GM19035 (cell line): ENCODE results near the gene BLZF1.
"Not testable (repeated sequence)": the region's sequence is repeated elsewhere in the genome, so short reads cannot be mapped to it uniquely, and the experiment has no call there.

Experiments used
- ATAC-seq: cut with Tn5 transposase; IDR thresholded peaks from one replicate; pipeline ENCODE4 v1.9.1; 2021; ENCODE audit not compliant: unreplicated experiment

The BLZF1 gene

DNA sequence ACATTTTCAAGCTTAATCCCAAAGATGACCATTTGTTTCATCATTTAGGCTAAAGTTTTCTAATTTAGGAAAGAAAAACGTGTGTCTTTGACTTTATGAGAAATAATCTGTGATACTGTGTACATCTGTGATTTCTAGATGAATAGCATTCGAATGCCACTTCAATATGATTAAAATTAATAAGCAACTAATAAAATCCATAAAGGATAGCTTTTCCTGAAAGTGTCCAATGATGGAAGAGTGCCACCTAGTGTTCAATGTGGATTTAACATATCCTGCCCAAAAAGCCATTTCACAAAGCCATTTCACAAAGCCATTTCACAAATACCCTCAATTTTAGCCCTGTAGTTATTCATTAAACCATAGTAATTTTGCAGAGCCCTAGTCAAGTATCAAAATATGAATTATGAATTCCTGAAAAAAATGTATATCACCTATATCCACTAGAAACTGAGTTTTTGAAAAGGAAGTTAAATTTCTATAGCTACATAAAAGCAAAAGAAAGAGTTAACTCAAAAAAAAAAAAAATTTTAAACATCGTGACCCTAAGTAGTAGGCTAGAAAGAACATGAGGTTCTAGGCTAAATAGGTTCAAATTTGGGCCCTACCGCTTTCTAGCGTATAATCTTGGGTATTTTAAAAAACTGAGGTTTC is 19.5 kb upstream of the BLZF1 start:
- ATAC-seq, result no peak

DNA sequence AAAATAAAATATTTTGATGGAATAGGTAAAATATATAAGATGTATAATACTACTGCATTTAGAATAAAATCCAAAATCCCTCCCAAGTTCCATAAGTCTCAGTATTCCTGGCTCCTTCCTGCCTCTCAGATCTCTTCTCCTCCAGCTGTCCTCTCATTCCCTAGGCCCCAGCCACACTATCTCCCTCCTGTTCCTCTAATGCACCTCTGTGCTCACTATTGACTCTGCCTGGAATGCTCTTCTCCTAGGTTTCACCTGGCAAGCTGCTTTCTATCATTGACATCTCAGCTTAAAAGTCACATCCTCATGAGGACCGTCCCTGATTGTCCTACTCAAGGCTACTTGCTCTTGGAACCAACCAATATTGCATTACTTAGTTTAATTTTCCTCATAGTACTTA is 7.6 kb upstream of the BLZF1 start:
- no peak for ATAC-seq

DNA sequence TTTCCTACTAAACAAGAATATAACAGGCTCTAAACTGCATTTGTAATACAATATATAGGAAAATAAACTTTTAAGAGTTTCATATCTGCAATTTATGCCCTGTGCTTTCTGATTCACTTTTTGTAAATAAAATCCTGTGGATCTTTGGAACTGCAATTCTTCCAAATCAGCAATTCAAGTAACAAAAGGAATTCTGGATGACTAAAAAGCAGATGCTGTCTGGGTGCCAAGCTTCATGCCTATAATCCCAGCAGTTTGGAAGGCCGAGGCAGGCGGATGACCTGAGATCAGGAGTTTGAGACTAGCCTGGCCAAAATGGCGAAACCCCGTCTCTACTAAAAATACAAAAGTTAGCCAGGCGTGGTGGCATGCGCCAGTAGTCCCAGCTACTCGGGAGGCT is 6.7 kb upstream of the BLZF1 start:
- ATAC-seq, result no peak

- ATAC-seq, result peak; percentile 38
Measured at GRCh38 chr1:169363046-169363730, 4.8 kb upstream of the BLZF1 start.

- ATAC-seq, result no peak
Measured at GRCh38 chr1:169364948-169365347, 3.0 kb upstream of the BLZF1 start.

GRCh38 chr1:169367096-169367685 is 804 bp upstream of the BLZF1 start:
- no peak for ATAC-seq

- peak; percentile 21 for ATAC-seq
Measured at GRCh38 chr1:169368406-169368769, 393 bp downstream of the BLZF1 start.

GRCh38 chr1:169371404-169371803 is 3.4 kb downstream of the BLZF1 start:
- no peak for ATAC-seq

GRCh38 chr1:169381162-169381561 is 13.2 kb downstream of the BLZF1 start:
- ATAC-seq, result no peak

- no peak for ATAC-seq
Measured at GRCh38 chr1:169383449-169383848, 15.5 kb downstream of the BLZF1 start.

- ATAC-seq, result no peak
Measured at GRCh38 chr1:169387399-169387798, 19.4 kb downstream of the BLZF1 start.

GRCh38 chr1:169390303-169390702 is 22.3 kb downstream of the BLZF1 start:
- ATAC-seq, result peak; percentile 89

GRCh38 chr1:169392406-169392805 is 24.4 kb downstream of the BLZF1 start:
- ATAC-seq, result no peak

GRCh38 chr1:169395955-169396354 is 28.0 kb downstream of the BLZF1 start:
- ATAC-seq, result no peak

DNA sequence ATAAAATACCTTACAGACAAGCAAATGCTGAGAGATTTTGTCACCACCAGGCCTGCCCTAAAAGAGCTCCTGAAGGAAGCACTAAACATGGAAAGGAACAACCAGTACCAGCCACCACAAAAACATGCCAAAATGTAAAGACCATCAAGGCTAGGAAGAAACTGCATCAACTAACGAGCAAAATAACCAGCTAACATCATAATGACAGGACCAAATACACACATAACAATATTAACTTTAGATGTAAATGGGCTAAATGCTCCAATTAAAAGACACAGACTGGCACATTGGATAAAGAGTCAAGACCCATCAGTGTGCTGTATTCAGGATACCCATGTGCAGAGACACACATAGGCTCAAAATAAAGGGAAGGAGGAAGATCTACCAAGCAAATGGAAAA is 34.6 kb downstream of the BLZF1 start:
- ATAC-seq, result not testable (repeated sequence)

DNA sequence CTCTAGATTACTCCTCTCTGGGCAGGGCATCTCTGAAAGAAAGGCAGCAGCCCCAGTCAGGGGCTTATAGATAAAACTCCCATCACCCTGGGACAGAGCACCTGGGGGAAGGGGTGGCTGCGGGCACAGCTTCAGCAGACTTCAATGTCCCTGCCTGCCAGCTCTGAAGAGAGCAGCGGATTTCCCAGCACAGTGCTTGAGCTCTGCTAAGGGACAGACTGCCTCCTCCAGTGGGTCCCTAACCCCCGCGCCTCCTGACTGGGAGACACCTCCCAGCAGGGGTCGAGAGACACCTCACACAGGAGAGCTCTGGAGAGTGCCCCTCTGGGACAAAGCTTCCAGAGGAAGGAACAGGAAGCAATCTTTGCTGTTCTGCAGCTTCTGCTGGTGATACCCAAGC is 40.3 kb downstream of the BLZF1 start:
- ATAC-seq, result not testable (repeated sequence)

- no peak for ATAC-seq
Measured at GRCh38 chr1:169414952-169415351, 47.0 kb downstream of the BLZF1 start.

DNA sequence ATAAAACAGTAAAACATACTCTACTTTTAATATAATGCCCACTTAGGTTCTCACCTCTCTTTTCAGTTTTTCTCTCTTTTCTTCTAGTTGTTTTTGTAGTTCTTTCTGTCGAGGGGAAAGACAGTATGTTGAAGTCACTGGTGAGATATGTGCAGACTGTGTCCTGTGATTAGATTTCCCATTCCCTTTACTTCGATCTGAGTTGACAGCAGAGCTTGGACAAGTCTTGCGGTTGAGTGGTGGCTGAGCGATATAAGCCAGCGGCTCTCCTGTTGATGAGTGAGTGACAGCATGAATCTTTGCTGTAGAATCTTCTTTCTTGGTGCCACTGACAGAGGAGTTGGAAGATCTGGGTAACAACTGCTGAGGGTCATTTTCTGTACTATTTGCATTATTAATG is 53.3 kb downstream of the BLZF1 start:
- no peak for ATAC-seq

GRCh38 chr1:169426174-169426705 is 58.2 kb downstream of the BLZF1 start:
- no peak for ATAC-seq

DNA sequence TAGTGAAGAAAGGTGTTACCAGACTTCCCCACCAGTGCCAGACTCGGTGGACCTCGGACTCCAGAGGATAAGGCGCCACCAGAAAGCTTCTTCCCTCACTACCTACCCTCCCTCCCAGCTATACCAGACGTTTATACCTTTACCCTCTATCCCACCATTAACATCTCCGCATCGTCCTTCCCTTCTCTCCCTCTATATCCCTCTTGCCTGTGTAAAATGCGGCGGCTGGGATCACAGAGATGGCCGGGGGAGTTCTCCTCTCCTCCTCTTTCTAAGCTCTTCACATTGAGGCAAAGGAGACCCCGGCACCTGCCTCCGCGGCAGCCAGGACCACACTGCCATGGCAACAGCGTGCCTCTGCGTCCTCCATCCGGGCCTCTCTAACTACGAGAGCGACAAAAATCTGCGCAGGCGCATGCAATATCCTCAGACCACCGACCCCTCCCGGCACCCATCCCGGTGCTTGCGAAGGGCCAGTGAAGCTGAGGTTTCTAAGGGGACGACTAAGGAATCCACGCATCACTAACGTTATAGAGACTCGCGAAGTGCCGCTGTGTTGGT is 59.2 kb downstream of the BLZF1 start, which contains the start of gene CCDC181:
TSS of gene CCDC181 (minus strand) at position 394 of the 561 bp plus-strand sequence. CDS start 2,547 bp downstream, outside the sequence.
- ATAC-seq, result no peak
